Stimulated activated CD4-positive, alpha-beta T cell treated with anti-CD3 and anti-CD28 coated beads, Interleukin-12 subunit alpha, Interleukin-12 subunit beta, amount 100 ng/mL, for 4 hours (primary cell): ENCODE data around the gene RYR3.

ENCODE experiments used
- DNase-seq: peaks from one replicate; pipeline ENCODE4 v3.0.0-alpha.2; 2020

RYR3 gene

DNA sequence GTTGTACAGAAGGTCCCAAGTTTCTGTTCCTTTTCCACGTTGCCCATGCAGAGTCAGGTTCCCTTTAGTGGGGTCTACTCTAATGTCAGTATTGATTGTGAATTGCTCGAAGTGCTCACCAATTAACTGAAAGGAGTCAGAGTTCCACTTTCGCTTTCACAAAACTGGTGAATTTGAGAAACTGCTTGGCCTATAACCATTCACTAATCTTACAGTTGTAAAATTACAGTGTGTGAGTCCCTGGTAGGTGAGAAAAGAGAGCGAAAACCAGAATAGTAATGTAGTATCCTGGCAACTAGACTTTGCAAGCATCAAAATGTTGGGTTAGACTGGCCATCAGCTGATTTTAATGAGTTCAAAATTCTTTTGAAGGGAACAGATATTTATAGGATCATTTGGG, 420.0 kb downstream of the RYR3 start:
- no peak for DNase-seq

DNA sequence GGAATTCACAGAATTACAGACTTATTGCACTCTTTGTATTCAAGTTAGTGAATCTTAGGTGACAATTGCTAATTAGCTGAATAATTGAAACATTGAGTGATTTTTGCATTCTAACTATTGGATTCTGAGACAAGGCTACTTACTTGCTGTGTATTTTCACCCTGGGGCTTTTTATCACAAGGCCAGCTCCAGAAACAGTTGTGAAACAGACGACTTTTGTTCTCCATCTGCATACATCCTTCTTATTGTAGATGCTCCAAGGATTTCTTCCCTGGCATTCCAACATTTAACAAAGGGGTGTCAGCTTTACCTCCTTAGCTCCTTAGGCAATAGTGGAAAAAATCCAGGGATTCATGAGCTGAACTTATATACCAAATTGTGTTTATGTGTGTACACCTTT, 424.4 kb downstream of the RYR3 start:
- DNase-seq = no peak

DNA sequence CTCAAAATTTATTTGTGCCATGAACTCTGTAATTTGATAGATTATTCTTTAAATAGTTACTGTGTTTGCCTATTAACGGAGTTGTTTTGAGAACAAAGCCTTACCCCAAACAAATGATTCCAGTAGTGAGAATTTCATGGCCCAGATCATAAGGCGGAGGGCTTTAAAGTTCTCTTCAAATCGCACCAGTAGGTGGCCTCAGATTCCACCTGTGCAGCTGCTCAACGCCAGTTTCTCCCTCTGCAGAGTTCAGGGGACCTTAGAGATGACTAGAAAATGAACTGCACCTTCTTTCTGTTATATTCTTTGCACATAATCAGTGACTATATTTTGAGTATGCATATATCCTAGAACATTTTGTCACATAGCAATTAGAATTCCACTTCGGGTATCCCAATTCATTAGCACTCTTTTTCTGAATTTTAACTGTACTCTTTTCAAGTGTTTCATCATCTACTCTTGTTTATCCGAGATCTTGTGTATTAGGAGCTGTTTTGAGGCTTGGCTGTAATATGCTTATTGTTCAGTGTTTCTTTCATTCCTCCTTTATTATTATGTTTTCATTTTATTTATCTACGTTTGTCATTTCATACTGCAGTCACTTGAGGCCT, 425.0 kb downstream of the RYR3 start:
- DNase-seq = no peak

DNA sequence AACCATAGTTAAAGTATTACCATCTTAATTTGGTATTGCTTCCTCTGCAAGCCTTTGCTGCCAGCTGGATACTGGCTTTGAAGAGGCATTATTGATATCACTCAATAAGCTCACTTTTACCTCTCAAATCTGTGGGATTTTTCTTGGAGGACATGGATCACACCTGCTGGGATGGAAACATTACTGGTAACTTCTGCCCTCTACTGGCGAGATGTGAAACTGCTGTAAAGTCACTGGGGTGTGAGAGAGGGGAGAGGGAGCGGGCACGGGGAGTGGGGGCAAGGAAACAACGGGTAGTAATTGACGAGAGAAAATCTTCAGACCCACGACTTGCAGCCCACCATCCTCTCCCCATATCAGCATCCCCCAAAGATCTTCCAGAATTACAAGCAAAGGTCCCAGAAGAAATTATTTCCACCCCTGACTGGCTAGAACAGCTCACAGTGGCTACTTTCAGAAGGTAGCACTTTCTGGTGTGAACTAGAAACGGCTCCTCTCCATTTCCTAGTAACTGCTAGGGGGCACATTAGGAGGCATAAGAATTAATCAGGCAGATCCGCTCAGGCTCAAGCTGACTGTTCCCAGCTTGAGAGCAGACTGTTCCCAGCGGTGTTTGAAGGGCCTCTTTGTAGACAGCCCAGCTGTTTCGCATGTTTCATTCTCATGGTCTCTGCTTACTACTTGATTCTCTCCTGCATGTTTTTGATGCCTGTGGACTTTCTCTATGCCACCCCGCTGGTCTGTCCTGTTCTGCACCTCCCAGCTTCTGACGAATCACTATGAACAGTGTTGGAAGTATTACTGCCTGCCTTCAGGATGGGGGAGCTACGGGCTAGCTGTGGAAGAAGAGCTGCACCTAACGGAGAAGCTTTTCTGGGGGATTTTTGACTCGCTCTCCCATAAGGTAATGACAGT, 427.2 kb downstream of the RYR3 start:
- DNase-seq = no peak

DNA sequence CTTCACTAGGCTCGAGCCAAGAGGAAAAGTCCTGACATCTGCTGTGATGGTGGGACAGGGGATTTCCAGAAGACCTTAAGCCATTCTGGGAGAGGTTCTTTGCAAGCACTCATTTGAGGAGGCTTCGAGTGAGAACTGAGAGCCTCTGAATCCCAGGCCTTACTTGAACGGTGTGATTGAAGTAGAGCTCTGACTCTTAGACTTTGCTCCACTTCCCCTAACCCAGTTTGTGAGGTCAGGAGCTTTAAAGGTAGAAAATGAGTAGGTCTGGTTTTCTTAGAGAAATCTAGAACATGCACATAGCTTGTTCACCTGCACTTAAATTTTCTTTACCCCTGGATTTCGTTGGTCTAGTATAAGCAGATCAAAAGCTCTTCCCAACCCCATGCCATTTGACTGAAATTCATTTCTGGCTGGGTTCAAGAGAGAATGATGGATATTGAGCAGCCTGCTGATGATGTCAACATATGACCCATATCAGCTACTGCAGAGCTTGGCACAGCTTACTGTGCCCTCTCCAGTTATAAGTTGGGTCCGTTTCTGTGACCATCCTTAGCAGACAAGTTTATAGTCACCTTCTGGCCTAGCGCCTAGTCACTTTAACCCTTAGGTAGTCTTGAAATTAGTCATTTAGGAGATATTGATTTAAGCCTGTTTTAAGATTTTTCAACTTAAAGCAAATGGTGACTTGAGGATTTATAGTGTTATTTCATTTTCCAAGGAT, 428.3 kb downstream of the RYR3 start:
- DNase-seq = no peak

DNA sequence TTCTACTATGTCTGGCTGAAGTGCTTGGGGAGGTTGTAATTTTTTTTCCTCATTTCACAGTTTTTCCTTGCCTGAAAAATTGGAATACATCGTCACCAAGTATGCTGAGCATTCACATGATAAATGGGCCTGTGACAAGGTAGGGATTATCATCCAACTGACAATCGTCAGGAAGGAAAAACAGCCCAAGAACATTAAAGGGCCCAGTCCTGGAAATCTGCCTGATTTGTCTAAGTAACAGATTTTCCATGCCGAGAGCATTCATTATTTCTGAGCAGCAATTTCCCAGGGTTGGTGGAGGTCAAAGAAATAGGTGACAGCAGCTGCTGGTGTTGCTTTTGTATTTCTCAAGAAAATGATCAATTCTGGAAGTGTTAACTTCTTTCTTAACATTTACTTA, 431.5 kb downstream of the RYR3 start:
- no peak for DNase-seq

DNA sequence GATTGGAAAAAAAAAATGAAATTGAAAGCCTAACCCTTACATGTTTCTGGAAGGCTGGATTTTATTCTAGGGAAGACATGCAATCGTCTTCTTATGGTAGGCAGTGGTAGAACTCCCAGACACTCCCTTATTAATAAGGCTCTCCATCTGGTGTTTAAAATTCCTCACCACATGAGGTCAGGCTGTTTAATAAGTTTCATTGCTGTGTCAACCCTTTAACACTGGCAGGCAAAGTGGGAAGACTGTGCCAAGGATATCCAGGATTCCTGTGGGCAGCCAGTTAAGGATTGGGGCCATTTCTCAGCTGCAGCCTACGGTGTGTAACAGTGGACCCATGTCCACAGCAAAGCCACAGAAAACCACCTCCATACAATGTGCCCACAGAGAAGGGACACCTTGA, 432.0 kb downstream of the RYR3 start:
- no peak for DNase-seq

DNA sequence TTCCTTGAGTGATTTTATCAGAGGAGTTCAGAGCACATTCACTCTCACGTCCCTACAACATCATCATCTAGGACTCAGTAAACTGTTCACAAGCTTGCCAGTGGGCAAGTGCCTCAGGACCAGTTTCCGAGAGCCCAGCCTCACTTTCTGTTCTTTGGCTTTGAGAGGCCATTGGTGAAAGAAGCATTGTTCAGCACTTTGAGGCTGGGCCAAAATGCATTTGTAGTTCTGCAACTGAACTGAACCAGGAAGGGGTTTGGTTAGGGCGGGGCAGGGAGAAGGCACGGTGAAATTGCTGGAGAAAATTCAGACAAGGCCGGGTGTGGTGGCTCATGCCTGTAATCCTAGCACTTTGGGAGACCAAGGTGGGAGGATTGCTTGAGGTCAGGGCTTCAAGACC, 435.4 kb downstream of the RYR3 start:
- no peak for DNase-seq

DNA sequence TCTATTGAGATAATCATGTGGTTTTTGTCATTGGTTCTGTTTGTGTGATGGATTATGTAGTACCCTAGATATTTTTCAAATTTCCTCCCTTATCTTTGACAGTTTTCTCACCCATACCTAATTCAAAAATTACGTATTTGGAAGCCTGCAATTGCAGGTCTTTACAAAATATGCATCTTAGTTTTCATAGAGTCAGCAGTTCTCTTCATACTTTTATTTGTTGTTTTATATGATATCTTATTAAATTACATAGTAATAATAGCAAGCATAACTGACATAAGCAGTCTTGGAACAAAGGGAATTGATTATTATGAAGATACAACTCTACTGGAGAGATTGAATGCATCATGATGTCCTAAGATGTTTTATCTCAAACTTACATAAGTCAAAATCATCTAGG, 442.2 kb downstream of the RYR3 start:
- no peak for DNase-seq

DNA sequence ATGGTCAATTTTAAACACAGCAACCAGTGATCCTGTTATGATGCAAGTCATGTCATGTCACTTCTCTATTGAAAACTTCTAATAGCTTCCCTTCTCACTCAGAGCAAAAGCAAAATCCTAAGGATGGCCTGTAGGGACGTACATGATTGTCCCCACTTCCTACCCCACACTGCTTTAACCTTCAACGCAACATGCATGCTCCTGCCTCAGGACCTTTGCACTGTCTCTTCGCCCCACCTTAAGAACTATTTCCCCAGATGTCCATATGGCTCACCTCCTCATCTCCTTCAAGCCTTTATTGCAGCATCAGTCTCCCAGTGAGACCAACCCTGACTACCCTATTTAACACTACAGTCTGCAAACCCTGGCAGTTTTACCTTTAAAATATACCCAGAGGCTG, 443.5 kb downstream of the RYR3 start:
- DNase-seq = no peak

DNA sequence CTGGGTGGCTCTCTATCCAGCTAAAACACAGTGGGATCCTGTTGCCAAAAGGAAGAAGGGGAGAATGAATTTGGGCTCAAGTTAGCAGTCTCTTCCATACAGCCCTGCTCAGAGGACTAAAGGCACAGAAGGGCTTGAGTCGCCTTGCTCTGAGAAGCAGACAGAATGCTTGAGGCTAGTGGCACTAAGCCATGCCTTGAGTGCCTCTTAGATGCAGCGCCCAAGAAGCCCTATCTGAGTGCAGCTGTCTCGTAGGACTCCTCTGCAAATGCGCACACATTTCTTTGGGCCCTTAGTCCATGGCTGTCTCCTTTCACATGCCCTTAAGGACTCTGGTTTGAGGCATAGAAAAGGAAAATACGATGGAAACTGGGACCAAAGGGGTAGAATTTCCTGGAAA, 446.2 kb downstream of the RYR3 start:
- DNase-seq = no peak

DNA sequence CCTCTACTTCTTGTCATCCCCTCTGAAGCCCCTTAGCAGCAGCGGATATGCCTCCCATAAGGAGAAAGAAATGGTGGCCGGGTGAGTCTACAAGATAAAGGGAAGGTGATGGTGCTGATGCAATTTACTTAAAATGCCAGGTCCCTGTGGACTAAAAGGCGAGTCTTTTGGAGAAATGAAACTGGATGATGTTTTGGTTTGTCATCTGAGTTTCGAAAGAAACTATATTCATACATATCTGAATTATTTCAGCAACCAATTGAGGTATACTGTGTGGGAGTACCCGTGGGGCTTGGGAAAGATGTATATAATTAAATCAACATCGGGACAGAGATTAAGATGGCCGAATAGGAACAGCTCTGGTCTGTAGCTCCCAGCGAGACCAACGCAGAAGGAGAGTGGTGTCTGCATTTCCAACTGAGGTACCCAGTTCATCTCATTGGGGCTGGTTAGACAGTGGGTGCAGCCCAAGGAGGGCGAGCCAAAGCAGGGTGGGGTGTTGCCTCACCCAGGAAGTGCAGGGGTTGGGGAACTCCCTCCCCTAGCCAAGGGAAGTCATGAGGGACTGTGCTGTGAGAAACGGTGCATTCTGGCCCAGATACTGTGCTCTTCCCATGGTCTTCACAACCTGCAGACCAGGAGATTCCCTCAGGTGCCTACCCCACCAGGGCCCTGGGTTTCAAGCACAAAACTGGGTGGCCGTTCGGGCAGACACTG, 446.9 kb downstream of the RYR3 start:
- DNase-seq = no peak

DNA sequence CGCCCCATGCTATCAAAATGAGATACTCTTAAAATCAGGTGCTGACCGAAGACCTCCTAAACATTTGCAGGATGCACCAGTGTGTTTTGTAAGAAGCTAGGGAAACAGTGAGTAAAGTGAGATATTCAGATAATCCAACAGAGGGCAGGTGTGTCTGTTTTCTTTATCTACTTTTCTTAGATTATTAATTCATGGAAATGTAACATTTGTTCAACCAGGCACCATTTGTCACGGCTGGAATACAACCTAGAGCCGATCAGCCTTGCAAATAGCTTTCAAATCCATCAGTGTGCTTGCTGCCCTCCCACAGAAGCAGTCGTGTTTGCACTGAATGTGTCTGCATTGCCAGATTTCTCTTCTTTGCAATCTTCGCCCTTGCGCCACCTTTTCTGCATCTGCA, 455.6 kb downstream of the RYR3 start:
- no peak for DNase-seq

DNA sequence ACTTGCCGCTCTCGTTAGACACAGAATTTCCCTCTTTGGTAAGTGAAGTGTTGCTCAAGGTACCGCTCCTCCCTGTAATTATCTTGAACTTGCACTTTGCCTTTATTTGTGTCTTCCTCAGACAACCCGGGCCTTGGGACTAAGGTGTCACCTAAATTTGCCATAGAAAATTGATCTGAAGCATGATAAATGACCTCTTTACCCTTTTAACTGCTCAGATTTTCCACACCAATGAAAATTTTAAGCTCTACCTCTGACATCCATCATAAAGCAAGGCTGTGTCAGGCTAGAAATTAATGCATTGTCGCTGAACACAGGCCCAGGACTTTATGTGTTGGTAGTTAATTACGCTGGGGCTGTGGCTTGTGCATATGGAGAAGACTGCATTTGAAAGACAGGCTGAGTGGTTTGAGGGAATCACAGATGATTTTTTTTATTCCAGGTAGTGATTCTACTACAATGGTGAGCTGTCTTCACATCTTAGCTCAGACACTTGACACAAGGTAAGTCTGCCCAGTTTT, 458.0 kb downstream of the RYR3 start:
- DNase-seq = no peak

DNA sequence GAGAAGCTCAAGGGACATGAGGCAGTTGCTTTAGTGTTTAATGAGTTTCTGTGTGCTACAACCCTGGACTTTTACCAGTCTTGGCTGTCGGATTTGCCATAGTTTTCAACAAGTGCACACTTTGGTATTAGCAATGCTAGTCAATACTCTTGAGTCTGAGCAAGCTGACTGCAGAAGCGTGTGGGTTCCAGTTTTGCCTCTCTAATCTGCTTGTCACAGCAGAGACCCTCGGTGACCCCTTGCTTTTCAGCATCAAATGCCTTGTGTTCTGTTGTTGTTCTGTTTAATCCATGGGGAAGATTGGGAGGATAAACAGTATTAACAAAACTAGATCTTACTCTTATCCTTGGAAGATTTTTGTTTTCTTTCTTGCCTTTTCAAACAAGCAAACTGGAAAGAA, 463.2 kb downstream of the RYR3 start:
- no peak for DNase-seq

DNA sequence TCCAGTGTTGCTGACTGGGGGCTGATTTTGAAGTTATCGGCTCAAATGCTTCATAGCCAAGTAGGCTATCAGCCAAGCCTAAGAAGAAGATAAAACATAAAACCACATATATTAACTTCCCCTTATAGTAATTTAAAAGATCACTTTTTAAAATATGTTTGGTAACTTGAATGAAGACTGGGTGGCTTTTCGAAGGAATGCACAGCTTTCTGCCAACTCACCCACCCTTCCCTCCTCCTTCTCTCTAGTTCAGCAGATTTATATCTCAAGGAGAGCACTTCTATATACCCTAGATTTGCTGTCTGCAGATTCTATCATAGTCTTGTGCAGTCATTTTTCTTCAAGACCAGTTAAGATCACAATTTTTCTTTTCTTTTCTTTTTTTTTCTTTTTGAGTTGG, 468.1 kb downstream of the RYR3 start:
- no peak for DNase-seq

DNA sequence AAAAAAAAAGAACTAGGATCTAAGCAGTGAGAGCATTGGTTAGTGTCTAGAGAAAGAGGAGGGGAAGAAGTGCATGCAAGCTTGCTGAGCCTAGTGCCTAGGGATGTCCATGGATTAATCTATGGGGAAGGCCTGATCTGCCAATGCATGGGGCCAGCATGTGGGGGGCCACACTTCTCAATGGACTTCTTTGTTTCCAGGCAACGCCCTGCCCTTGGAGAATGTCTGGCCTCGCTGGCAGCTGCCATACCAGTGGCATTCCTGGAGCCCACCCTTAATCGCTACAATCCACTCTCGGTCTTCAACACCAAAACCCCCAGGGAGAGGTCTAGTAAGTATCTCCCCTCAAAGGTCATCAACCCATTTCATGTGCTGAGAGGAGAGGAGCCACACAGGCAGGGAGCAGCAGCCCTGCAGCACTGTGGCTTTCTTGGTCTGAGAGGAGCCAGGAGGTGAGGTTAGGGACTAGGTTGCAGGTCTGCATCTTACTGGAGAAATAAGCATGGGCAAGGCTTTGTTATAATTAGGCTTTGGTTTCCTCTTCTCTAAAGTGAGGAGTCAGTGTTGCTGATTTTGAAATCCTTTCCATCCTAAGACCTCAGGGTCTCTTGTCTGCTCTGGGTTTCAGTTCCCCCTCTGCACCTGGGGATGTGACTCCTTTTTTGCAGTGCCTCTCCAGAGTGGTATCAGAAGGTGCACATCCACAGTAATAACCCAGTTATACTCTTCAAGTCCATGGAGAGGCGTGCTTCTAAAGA, 469.4 kb downstream of the RYR3 start:
- DNase-seq = no peak

DNA sequence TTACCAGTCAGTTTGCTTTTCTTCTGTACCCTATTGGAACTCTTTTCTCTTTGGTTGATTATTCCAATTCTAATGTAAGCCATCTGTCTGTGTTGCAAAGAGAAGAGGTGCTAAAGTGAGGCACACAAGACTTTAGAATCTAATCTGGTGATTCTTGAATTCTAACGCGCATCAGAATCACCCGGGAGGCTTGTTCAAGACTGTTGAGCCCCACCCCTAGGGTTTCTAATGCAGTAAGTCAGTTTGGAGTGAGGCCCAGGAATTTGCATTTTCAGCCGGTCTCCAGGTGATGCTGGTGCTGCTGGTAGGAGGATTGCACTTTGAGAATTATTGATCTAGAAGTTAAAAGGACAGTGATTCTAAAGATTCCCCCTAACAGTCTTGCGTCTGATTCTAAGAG, 472.2 kb downstream of the RYR3 start:
- no peak for DNase-seq

DNA sequence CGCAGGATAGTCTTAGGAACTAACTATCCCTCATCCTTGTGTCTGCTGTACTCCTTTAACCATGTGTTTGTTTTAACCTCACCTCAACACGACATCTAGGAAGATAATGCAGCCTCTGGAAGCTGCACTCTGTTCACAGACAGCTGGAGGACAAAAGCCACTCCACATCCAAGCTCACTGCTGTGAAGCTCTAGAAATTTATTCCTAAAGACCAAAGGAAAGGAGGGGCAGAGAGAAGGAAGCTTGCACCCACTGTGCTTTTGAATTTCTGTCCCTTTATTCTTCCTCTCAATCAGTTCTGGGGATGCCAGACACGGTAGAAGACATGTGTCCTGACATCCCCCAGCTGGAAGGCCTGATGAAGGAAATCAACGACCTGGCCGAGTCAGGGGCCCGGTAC, 474.6 kb downstream of the RYR3 start:
- DNase-seq = no peak

DNA sequence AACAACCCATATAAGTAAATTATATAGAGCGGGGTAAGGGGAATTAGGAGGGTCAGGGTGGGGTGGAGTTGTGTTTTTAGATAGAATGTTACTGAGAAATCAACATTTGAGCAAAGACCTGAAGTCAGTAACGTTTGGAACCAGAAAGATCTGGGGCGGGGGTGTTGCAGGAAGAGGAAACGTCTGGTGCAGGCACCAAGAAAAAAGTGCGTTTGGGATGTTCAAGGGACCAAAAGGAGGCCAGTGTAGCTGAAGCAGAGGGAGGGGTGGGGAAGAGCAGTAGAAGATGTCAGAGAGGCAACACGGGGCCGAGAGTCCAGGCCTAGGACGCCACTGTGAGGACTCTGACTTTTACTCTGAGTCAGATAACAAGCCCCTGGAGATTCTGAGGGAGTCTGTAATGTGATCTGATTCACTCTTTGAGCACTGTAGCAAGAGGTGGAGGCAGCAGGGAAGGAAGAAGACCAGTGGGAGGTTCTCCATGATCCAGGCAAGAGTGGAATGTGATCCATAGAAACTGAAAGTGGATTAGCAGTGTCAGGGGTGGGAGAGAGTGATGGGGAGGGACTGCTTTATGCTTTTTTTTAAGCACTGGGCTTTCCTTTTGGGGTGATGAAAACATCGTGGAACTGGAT, 478.3 kb downstream of the RYR3 start:
- DNase-seq = no peak

DNA sequence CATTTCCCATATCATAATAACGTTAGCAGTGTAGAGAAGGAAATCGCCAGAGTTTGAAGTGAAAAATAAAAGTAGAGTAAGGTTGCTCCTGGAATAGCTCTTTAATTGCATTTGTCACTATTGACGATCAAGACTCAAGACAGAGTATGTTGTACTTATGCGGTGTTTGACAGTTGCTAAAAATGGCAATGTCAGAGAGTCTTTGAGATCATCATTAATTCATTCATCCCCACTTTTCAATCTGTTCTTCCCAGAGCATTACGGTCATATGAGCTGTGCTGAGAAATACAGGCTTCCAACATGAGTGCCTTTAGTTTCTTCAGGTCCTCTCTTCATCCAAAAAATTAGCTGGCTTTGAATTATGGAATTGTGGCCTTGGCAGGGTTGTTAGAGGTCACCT, 483.7 kb downstream of the RYR3 start:
- DNase-seq = no peak

DNA sequence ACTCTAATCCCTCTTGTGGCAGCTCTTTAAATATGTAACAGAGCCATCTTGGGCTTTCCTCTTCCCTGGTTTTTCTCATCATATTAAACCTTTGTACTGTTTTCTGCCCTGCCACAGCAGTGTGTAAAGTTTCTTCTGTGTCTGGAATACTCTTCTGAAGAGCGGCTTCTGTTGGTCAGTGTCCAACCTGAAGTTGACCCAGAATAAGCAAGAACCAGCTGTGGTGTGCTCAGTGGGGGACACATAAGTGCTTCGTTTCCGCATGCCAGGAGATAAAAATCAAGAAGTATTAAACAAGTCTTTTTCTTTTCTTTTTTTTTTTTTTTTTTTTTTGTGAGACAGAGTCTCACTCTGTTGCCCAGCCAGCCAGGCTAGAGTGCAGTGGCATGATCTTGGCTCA, 484.3 kb downstream of the RYR3 start:
- no peak for DNase-seq
